HepG2 (cell line): ENCODE data around the gene UBE2I. TPM values are rescaled to one million over a fixed set of nuclear protein-coding genes. Genes with fewer than 3 reads are reported as not detected.

Experiments used
- AGO2 ChIP-seq: fragments of 200-400 bp; formaldehyde crosslinking; optimal IDR thresholded peaks from 2 replicates; pipeline ENCODE3; 2017; ENCODE audit warnings: mild to moderate bottlenecking, low read depth, low read length, moderate library complexity
- BHLHE40 ChIP-seq: IDR thresholded peaks from 2 replicates; pipeline ENCODE4 v1.6.1; 2011; ENCODE audit warnings: low read length, improper control_type of control experiment
- GFI1 ChIP-seq: sonication (generic); formaldehyde crosslinking; IDR thresholded peaks from 2 replicates; pipeline ENCODE4 v1.5.0; 2020; ENCODE audit warnings: missing genetic modification reagents, mild to moderate bottlenecking, borderline replicate concordance
- IRX3 ChIP-seq: sonication (generic); formaldehyde crosslinking; IDR thresholded peaks from 2 replicates; pipeline ENCODE4 v1.8.1; 2023; ENCODE audit warnings: mild to moderate bottlenecking, low read depth, missing genetic modification reagents, borderline replicate concordance
- SIX1 ChIP-seq: sonication (generic); formaldehyde crosslinking; IDR thresholded peaks from 2 replicates; pipeline ENCODE4 v1.4.0; 2020; ENCODE audit warnings: missing genetic modification reagents, borderline replicate concordance
- THAP9 ChIP-seq: sonication (generic); formaldehyde crosslinking; IDR thresholded peaks from 2 replicates; pipeline ENCODE4; 2020; ENCODE audit warnings: missing genetic modification reagents, mild to moderate bottlenecking, borderline replicate concordance
- ZBTB42 ChIP-seq: sonication (generic); formaldehyde crosslinking; IDR thresholded peaks from 2 replicates; pipeline ENCODE4 v1.5.0; 2020; ENCODE audit warnings: mild to moderate bottlenecking, missing genetic modification reagents
- ZEB1 ChIP-seq: IDR thresholded peaks from 2 replicates; pipeline ENCODE4 v1.6.1; 2012; ENCODE audit warnings: mild to moderate bottlenecking, low read depth, inconsistent platforms; ENCODE audit not compliant: insufficient replicate concordance
- ZNF30 ChIP-seq: sonication (generic); formaldehyde crosslinking; IDR thresholded peaks from 2 replicates; pipeline ENCODE4 v1.5.0; 2020; ENCODE audit warnings: mild to moderate bottlenecking, missing genetic modification reagents
- ZNF350 ChIP-seq: sonication (generic); formaldehyde crosslinking; IDR thresholded peaks from 2 replicates; pipeline ENCODE4 v1.4.0; 2020; ENCODE audit warnings: mild to moderate bottlenecking, low read depth, missing genetic modification reagents, borderline replicate concordance
- ZNF550 ChIP-seq: sonication (generic); formaldehyde crosslinking; IDR thresholded peaks from 2 replicates; pipeline ENCODE4 v1.4.0; 2020; ENCODE audit warnings: mild to moderate bottlenecking, missing genetic modification reagents, borderline replicate concordance
- ZNF576 ChIP-seq: sonication (generic); formaldehyde crosslinking; IDR thresholded peaks from 2 replicates; pipeline ENCODE4 v1.4.0; 2020; ENCODE audit warnings: mild to moderate bottlenecking, missing genetic modification reagents
- ZNF709 ChIP-seq: sonication (generic); formaldehyde crosslinking; IDR thresholded peaks from 2 replicates; pipeline ENCODE4 v1.5.0; 2020; ENCODE audit warnings: mild to moderate bottlenecking, missing genetic modification reagents
- ZNF773 ChIP-seq: sonication (generic); formaldehyde crosslinking; IDR thresholded peaks from 2 replicates; pipeline ENCODE4 v1.4.0; 2020; ENCODE audit warnings: missing genetic modification reagents, borderline replicate concordance
- ZNF777 ChIP-seq: sonication (generic); formaldehyde crosslinking; IDR thresholded peaks from 2 replicates; pipeline ENCODE4 v1.4.0; 2020; ENCODE audit warnings: missing genetic modification reagents
- ZSCAN30 ChIP-seq: sonication (generic); formaldehyde crosslinking; IDR thresholded peaks from 2 replicates; pipeline ENCODE4 v1.5.0; 2020; ENCODE audit warnings: mild to moderate bottlenecking, missing genetic modification reagents
- polyA plus RNA-seq, 8 experiments: library from polyadenylated mRNA; depleted of rRNA in 3 of 8; stranded (reverse) in 7 of 8; unstranded in 1 of 8; fragments of >200 nt; fragmentation: Illumina TruSeq in 4 of 8; extraction: Trizol in 4 of 8; gene quantifications; 2 replicates each; pipeline versions ENCODE4 v1.2.1 to v1.2.3, GENCODE V29; 2011 to 2016; ENCODE audit warnings: low read depth in 4 of 8, missing spikeins in 1 of 8, mixed read lengths in 1 of 8; ENCODE audit not compliant: insufficient read depth in 1 of 8
- total RNA-seq, 5 experiments: library from RNA; depleted of rRNA; stranded (reverse); fragments of >200 nt; fragmentation: Illumina TruSeq; extraction: Trizol; gene quantifications; 2 replicates each; pipeline ENCODE4 v1.2.3, GENCODE V29; 2016; ENCODE audit warnings: low read depth in 1 of 5
- TF ChIP-seq, protein P1 (sequence below): IDR thresholded peaks from 2 replicates; pipeline ENCODE4 v1.6.1; 2016; ENCODE audit warnings: low read depth, control low read depth
- TF ChIP-seq, protein P2 (sequence below): fragments of 450-650 bp; IDR thresholded peaks from 2 replicates; pipeline ENCODE4 v1.6.1; 2017; ENCODE audit warnings: mild to moderate bottlenecking
- TF ChIP-seq, protein P3 (sequence below): sonication (generic); formaldehyde crosslinking; IDR thresholded peaks from 2 replicates; pipeline ENCODE4 v1.8.0; 2022; ENCODE audit warnings: mild to moderate bottlenecking, missing genetic modification reagents, moderate library complexity

The UBE2I gene
- total and polyA plus RNA-seq, 2 of the 13 experiments (the other 11 are each of a cell fraction or from before 2014, with no cell fraction given): 75.8 to 98.9 TPM

DNA sequence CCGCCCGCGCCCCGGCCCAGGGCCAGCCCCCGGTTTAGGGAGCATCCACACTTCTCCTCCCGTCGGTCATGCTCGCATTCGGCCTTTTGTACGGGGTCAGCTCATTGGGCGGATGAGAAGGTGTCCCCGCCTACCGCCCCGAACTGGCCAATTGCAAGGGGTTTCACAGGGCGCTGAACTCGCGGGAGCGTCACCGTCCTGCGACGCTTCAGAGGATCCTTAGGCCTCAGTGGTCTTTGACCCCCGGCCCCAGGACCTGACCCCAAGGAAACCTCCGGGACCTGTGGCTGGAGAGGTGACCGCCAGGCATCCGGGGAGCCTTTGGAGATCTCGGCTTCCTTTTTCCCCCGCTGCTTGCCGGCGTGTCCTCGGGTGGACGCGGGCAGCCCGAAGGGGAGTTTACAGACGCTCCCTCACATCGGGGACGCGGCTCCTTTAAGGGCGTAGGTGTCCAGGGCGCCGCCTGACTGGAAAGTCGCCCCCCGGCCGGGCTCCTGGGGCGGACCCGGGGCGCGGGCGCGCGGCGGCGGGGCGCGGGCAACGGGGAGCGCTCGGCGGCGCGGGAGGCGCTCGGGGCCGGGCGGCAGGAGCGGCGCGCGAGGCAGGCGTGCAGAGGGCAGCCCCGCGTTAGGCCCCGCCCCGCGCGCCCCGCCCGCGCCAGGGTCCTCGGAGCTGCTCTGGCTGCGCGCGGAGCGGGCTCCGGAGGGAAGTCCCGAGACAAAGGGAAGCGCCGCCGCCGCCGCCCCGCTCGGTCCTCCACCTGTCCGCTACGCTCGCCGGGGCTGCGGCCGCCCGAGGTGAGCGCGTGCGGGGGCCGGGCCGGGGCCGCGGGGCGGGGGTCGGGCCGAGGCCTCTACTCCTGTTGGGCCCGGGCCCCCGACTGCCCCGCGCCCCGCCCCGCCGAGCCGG lies at the start of gene UBE2I (continued):
- TF ChIP-seq ZNF30 (peak; percentile 90; the same call in 1 of the 2 replicates), ZNF550 (CRISPR knock-in tag) (no peak; the same call in 1 of the 2 replicates), AGO2 (peak; percentile 61), THAP9 (peak; percentile 59; the same call in 1 of the 2 replicates), ZNF709 (CRISPR knock-in tag) (peak; percentile 68; the same call in 1 of the 2 replicates), ZNF777 (CRISPR knock-in tag) (peak; percentile 94), SIX1 (CRISPR knock-in tag) (0 out of 2 replicates have a peak, but pooled peaks have one; percentile 10), BHLHE40 (no peak), ZNF773 (CRISPR knock-in tag) (peak; percentile 75; the same call in 1 of the 2 replicates), ZBTB42 (no peak), GFI1 (CRISPR knock-in tag) (peak; percentile 56; the same call in 1 of the 2 replicates), ZNF350 (CRISPR knock-in tag) (peak; percentile 66; the same call in 1 of the 2 replicates), IRX3 (CRISPR knock-in tag) (no peak), ZEB1 (no peak), ZSCAN30 (CRISPR knock-in tag) (no peak), ZNF576 (0 out of 2 replicates have a peak, but pooled peaks have one; percentile 40)
- TF ChIP-seq, protein P1, sequence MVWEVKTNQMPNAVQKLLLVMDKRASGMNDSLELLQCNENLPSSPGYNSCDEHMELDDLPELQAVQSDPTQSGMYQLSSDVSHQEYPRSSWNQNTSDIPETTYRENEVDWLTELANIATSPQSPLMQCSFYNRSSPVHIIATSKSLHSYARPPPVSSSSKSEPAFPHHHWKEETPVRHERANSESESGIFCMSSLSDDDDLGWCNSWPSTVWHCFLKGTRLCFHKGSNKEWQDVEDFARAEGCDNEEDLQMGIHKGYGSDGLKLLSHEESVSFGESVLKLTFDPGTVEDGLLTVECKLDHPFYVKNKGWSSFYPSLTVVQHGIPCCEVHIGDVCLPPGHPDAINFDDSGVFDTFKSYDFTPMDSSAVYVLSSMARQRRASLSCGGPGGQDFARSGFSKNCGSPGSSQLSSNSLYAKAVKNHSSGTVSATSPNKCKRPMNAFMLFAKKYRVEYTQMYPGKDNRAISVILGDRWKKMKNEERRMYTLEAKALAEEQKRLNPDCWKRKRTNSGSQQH (CRISPR knock-in tag): no peak
- TF ChIP-seq, protein P2, sequence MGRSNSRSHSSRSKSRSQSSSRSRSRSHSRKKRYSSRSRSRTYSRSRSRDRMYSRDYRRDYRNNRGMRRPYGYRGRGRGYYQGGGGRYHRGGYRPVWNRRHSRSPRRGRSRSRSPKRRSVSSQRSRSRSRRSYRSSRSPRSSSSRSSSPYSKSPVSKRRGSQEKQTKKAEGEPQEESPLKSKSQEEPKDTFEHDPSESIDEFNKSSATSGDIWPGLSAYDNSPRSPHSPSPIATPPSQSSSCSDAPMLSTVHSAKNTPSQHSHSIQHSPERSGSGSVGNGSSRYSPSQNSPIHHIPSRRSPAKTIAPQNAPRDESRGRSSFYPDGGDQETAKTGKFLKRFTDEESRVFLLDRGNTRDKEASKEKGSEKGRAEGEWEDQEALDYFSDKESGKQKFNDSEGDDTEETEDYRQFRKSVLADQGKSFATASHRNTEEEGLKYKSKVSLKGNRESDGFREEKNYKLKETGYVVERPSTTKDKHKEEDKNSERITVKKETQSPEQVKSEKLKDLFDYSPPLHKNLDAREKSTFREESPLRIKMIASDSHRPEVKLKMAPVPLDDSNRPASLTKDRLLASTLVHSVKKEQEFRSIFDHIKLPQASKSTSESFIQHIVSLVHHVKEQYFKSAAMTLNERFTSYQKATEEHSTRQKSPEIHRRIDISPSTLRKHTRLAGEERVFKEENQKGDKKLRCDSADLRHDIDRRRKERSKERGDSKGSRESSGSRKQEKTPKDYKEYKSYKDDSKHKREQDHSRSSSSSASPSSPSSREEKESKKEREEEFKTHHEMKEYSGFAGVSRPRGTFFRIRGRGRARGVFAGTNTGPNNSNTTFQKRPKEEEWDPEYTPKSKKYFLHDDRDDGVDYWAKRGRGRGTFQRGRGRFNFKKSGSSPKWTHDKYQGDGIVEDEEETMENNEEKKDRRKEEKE: no peak
- TF ChIP-seq, protein P3, sequence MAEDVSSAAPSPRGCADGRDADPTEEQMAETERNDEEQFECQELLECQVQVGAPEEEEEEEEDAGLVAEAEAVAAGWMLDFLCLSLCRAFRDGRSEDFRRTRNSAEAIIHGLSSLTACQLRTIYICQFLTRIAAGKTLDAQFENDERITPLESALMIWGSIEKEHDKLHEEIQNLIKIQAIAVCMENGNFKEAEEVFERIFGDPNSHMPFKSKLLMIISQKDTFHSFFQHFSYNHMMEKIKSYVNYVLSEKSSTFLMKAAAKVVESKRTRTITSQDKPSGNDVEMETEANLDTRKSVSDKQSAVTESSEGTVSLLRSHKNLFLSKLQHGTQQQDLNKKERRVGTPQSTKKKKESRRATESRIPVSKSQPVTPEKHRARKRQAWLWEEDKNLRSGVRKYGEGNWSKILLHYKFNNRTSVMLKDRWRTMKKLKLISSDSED (CRISPR knock-in tag): no peak
